Measurements from ENCODE around the gene KIAA0513. TPM values are rescaled to one million over a fixed set of nuclear protein-coding genes. Genes with fewer than 3 reads are reported as not detected.

The KIAA0513 gene
- total RNA-seq, 1 experiment from 2014 or later = 6.6 TPM

DNA sequence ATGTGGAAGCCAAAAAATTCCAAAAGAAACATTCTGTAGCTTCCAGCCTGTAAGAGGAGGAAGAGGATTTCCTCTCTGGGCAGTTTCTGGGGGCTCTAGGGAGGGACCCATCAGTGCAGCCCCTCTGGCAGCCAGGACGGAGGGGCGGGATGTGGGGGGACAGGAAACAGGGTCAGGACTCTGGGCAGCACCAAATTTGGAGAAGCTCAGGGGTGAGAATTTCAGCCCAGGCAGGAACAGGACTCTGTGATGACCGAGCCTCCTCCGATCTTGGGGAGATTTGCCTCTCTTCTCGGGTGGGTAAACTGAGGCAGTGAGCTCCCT is 103.1 kb downstream of the KIAA0513 start:
- Histone ChIP-seq H3K27me3 (ENCODE audit: insufficient read depth, low read length) (no peaks in the 10 kb centered on the region), H3K9me2 (ENCODE audit: insufficient read depth) (no peaks in the 10 kb centered on the region), H3K27ac (ENCODE audit: low read depth, low read length) (no peak overlapping the region), H2AFZ (ENCODE audit: low read depth, low read length, poor library complexity, severe bottlenecking) (no peak overlapping the region), H3K4me2 (ENCODE audit: low read length) (no peak overlapping the region), H3K36me3 (ENCODE audit: control insufficient read depth in 1 of 2, insufficient read depth in 2 of 2, low read length in 2 of 2) (no peaks in the 10 kb centered on the region), H3K9me3 (ENCODE audit: control insufficient read depth in 1 of 2, insufficient read depth in 1 of 2, low read depth in 1 of 2, low read length in 2 of 2) (no peaks in the 10 kb centered on the region), H3K4me1 (ENCODE audit: control insufficient read depth in 1 of 2, insufficient read depth in 2 of 2, low read length in 2 of 2) (peaks cover 9 to 17% of the 10 kb centered on the region in 2 experiments), H4K20me1 (ENCODE audit: insufficient read depth) (no peaks in the 10 kb centered on the region), H3K9ac (ENCODE audit: low read length) (no peak overlapping the region), H3K79me2 (ENCODE audit: insufficient read depth, low read length) (no peaks in the 10 kb centered on the region), H3K4me3 (replicated peaks in 1 of 2; ENCODE audit: low read depth in 1 of 2, low read length in 2 of 2) (no peak overlapping the region)
- ChIA-PET RAD21 (ENCODE audit: low non-redundant PET in 1 of 2, low total read pairs in 2 of 2, uncharacterized antibody in 2 of 2, unreplicated experiment in 2 of 2) (no interaction called here), POLR2A (no interaction called here), CTCF (interaction anchor here (0.8 to 2.7 kb wide), 2 partner anchors 15 to 16 kb away, joined by 3 to 8 read pairs; no protein-coding TSS in a partner anchor)
- ATAC-seq = no peak
- DNase-seq (ENCODE audit: low read depth, low spot score) = no peak
- intact Hi-C loops (cut with micrococcal nuclease) = no loop called here
- TF ChIP-seq JUND (IDR thresholded peaks at IDR 0.05) = no peak
- no peak for TF ChIP-seq SRF (IDR thresholded peaks at IDR 0.05; ENCODE audit: low read depth)
- TF ChIP-seq SP1 (IDR thresholded peaks at IDR 0.05; ENCODE audit: low read depth) = no peak
- TF ChIP-seq POLR2A (IDR thresholded peaks at IDR 0.05; ENCODE audit: borderline replicate concordance, extremely low read depth, insufficient read depth, insufficient read length) = no peak
- TF ChIP-seq, protein P1, sequence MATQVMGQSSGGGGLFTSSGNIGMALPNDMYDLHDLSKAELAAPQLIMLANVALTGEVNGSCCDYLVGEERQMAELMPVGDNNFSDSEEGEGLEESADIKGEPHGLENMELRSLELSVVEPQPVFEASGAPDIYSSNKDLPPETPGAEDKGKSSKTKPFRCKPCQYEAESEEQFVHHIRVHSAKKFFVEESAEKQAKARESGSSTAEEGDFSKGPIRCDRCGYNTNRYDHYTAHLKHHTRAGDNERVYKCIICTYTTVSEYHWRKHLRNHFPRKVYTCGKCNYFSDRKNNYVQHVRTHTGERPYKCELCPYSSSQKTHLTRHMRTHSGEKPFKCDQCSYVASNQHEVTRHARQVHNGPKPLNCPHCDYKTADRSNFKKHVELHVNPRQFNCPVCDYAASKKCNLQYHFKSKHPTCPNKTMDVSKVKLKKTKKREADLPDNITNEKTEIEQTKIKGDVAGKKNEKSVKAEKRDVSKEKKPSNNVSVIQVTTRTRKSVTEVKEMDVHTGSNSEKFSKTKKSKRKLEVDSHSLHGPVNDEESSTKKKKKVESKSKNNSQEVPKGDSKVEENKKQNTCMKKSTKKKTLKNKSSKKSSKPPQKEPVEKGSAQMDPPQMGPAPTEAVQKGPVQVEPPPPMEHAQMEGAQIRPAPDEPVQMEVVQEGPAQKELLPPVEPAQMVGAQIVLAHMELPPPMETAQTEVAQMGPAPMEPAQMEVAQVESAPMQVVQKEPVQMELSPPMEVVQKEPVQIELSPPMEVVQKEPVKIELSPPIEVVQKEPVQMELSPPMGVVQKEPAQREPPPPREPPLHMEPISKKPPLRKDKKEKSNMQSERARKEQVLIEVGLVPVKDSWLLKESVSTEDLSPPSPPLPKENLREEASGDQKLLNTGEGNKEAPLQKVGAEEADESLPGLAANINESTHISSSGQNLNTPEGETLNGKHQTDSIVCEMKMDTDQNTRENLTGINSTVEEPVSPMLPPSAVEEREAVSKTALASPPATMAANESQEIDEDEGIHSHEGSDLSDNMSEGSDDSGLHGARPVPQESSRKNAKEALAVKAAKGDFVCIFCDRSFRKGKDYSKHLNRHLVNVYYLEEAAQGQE (IDR thresholded peaks at IDR 0.05; ENCODE audit: low read depth) = no peak
- TF ChIP-seq CBX3 (IDR thresholded peaks at IDR 0.05; ENCODE audit: low read depth) = no peak
- TF ChIP-seq TCF7L2 (IDR thresholded peaks at IDR 0.05; ENCODE audit: borderline replicate concordance, extremely low read depth, insufficient read depth, insufficient read length) = no peak
- no TSS peak for BruUV-seq (replicated peaks)
